HG03095 (cell line): ENCODE measurements around the gene LEMD3.

Source experiments
- ATAC-seq: cut with Tn5 transposase; IDR thresholded peaks from one replicate; pipeline ENCODE4 v1.9.1; 2021; ENCODE audit warnings: moderate library complexity; ENCODE audit not compliant: unreplicated experiment

Gene LEMD3

DNA sequence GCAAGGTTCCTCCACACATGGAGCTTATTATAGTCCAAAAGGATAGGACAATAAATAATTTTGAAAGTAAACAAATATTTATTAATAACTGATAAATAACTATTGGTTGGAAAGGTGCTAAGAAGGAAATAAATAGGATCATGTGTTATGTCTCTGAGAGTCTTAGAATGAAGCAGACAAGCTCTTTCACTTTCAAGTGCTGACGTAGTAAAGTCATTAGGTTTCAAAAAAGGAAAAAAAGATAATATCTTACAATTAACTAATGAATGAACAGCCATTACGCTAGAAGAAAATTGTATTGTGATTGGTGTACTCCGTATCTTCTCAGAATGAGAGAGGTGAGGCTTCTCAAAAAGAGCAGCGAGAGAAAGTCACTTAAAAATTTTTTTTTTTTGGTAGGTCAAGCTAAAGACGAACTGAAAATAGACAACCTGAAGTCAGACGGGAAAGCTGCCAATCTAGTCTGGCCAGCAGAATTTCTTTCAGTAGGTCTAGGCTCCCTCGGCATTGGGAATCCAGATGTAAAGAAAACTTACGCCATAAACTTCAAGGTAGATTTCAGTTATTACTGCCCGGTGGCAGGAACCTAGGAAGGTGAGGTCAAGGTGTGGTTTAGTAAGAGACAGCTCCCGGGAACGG is 583 bp upstream of the LEMD3 start:
- ATAC-seq: no peak

DNA sequence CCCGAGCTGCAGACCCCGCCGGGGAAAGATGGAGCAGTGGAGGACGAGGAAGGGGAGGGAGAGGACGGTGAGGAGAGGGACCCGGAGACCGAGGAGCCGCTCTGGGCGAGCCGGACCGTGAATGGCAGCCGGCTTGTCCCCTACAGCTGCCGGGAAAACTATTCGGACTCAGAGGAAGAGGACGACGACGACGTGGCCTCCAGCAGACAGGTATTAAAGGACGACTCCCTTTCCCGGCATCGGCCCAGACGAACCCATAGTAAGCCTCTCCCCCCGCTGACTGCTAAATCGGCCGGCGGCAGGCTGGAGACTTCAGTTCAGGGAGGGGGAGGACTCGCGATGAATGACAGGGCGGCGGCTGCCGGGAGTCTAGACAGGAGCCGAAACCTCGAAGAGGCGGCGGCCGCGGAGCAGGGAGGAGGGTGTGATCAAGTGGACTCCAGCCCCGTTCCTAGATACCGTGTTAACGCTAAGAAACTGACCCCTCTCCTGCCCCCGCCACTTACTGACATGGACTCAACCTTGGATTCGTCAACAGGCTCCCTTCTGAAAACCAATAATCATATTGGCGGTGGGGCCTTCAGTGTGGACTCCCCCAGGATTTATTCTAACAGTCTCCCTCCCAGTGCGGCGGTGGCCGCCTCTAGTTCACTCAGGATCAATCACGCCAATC is 962 bp downstream of the LEMD3 start:
- peak; percentile 56 for ATAC-seq

DNA sequence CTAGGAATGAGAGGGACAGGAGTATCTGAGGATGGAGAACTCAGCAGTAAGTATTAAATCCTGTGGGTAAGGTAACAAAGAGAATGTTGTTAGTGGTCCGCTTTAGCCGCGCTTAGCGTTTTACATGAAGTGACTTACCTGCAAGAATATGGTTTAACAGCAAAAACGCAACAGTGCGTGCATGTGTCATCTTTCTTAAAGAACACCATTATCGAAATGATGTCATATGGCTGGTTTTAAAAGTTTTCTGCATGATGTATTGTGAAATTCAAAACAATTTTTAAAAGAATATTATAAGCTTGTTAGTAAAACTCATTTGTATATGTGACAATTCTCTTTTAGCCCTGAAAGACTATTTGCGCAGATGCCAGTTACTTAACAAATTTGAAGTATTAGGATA is 1.7 kb downstream of the LEMD3 start:
- ATAC-seq: no peak

DNA sequence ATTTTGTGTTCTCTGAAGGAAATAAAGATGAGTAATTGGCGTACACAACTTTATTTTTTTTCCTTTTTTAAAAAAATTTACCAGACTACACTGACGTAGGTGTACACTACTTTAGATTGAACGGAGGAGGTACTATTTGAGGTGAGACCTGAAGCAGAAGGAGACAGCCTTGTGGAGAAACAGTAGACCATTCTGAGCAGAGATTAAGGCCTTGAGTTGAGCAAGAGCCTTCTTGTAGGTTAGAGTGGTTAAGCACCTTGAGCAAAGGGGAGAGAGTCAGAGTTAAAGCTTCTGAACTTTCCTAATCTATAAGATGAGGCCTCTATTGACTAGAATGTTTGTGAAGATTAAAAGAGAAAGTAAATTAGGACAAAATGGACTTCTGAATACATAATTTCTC is 2.5 kb downstream of the LEMD3 start:
- no peak for ATAC-seq

DNA sequence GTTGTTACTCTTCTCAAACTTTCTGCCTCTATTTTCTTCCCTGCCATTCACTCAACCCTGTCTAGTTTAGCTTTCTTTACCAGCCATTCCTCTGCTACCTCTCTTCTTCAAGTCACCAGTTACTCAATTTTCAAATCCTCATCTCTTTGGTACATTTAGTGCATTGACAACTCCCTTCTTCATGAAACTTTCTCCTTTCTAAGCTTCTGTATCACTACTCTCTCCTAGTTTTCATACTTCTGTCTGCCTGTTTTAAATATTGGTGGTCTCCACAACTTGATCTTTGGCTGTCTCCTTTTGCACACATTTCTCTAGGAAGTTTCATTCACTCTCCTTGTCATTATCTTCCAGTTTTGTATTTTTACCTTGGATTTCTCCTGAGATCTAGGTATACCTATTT is 6.0 kb downstream of the LEMD3 start:
- ATAC-seq: no peak

DNA sequence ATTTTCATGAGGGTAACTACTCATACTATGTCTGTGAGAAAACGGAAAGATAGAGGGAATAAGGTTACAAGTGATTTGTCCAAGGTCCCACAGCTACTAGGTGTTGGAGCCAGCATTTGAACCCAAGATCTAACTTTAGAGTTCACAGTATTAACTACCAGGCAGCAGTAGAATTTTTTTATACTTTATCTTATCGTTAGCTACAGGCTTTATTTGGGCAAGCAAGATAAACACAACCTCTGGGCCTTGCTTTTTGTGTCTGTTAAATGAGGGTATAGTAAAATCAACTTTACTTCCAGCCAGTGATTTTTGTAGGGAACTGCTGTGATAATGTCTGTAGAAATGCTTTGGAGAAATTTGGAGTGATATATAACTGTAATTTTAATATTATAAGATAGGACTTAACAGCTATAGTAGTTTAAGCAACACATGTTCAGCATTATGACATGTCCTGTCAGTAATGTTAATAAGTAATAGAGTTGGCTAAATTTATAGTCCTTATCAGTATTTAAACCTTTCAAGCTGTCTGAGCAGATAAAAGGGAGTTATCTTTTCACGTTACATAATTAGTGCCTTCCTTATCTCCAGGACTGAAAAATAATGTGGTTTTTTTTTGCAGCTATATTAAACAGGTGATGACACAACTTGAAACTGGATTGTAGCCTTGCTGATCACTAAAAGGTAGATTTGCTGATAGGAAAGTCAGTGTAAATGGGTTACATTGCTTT is 12.8 kb downstream of the LEMD3 start:
- ATAC-seq: no peak

DNA sequence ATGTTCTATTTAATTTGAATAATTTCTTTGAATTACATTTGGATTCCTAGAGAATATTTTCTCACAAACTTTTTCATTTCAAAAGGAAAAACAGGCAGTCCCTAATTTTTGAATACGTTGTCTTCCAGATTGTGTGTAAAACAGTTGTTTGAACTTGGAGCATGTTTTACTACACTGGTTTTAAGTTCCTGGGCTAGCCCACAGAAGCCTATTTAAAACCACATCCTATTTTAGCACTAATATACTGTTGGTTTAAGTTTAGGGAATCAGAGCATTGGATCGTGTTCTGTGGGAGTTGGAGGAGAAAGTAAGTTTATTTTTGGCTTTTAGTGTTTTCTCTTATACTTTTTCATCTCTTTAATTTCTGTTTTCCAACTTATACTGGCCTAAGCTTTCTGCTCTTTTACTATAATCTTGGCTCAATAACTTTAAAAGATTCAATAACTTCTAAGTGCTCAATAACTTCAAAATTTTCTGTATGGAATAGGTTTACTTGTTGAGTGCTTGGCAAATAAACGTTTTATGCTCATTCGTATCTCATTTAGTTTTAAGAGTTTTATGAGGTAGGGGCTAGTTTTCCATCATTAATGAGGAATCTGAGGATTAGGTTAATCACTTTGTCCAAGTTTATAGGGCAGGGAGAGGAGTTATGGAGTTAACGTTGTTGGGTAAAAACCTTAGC is 14.9 kb downstream of the LEMD3 start:
- no peak for ATAC-seq

DNA sequence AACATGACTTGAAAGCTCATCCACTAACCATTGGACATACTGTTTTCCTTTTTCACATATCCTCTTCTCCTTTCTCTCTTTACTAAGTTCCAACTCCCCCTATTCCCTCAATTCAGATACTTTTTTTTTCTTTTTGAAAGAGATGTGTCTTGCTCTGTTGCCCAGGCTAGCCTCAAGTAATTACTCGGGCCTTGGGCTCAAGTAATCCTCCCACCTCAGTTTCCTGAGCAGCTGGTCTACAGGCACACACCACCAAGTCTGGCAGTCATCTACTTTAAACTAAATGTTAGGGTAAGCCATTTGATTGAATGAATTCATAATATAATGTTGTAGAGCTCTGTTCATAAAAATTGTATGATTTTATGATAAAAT is 15.5 kb downstream of the LEMD3 start:
- no peak for ATAC-seq

DNA sequence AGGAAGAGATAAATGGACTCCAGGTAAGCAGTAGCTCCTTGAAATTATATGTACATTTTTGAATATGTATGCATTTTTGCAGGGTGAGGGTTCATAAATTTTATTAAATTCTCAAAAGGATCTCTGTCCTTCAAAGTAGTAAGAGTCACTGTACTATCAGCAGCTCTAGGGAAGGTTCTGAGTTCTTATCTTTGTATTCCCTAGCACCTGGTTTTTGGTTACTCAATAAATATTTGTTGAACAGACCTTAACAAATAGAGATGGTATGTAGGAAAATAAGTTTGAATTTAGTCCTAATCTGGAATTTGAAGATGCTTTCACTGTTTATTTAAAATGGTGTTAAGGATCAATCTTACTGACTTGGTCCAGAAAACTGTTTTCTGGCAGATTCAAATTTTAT is 18.3 kb downstream of the LEMD3 start:
- ATAC-seq: no peak

DNA sequence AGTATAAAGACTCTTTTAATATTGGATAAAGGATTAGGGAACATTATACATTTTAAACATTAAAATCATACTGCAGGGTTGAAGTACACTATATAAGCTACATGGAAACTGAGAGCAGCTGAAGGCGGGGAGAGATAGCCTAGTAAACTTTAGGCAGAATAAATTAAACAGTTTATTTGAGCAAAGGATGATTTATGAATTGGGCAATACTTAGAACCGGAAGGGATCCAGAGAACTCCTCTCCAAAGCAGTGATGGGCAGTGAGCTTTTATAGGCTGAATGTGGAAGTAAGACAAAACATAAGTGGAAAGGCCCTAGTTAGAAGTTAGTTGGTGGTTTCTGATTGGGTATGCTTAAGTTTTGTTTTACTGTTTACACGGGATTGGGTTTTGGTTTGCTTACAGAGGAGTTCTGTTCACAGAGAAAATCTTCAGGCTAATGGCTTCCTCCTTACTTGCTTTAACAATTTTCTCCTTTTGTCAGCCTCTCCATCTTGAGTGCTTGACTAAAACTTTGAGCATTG is 18.9 kb downstream of the LEMD3 start:
- ATAC-seq: peak; percentile 41

DNA sequence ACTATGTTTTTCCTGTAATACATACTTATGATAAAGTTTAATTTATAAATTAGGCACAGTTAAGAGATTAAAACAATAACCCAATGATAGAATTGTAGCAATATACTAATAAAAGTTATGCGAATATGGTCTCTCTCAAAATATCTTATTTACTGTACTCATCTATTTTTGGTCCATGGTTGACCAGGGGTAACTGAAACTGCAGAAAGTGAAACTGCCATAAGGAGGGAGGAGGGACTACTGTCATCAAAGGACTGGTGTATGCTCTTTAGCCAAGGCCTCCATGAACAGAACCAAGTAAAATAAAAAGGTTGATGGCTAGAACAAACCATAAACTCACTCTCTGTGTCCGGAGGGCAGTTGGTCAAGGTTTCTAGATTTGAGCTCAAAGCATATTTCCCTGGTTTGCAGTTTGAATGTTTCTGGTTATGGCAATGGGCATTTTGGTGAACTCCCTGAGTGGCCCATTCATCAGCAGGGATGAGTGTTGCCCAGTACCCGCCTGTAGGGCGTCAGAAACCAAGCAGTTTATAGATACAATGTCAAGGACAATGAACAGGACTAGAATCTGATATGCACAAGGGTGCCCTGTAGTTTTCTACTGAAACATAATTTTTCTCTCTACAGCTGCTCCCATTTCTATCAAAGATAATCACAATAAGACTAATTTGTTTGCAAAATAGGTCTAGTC is 19.8 kb downstream of the LEMD3 start:
- peak; percentile 93 for ATAC-seq

DNA sequence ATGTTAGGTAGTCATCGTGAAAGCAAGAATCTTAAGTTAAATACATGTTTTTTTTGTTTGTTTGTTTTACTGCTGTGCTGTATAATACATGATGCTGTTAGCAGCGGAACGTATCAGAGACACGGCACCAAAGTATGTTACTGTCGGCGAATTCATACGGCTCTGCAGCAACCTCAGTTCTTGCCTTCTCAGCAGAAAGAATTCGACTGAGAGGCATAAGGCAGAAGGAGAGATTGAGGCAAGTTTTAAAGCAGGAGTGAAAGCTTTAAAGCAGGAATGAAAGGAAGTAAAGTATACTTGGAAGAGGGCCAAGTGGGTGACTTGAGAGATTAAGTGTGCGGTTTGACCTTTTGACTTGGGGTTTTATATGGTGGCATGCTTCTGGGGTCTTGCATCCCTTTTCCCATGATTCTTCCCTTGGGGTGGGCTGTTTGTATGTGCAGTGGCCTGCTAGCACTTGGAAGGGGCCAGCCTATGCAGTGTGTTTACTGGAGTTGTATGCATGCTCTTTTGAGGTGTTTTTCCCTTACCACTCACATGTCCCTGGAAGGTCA is 23.7 kb downstream of the LEMD3 start:
- no peak for ATAC-seq

DNA sequence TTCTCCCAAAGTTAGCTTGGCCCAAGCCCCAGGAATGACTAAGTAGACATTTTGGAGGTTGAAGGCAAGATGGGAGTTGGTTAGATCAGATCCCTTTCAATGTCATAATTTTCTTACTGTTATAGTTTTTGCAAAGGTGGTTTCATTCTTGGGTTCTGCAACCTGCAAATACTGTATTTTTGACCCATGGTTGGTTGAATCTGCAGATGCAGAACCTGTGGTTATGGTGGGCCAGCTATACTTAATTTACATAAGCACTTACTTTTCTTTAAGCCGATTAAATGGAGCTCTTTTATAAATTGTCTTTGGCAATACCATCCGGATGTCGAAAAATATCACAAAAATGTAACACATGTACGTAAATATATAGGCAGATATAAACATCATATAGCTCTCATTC is 25.6 kb downstream of the LEMD3 start:
- ATAC-seq: no peak

DNA sequence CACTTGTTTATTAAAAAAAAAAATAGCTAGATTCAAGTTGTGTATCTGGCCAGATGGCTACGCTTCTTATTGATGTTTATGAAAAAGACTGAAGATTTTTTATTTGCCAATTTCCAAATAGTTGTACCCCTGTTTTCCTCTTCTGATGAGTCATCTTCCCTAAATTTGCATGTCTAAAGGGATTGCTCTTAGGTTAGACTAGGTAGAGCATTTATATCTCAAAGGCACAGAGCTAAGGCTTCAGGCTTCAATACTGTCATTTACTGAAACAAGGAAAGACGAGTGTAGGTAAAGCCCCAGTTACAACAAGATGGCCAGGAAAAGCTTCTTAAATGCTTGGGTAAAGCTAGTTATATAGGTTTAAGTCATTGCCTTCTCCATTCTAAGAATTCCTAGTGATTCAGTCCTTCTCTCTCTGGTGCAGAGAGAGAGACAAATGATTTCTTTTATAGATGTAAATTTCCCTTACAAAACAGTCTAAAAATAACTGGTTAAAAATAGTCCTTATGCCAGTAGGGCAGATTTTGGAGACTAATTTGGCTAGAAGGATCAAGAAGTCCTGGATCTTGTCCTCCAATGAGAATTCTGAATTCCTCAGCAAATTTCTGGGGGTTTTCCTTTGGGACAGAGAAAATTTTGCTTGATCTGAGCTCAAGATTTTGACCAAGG is 26.1 kb downstream of the LEMD3 start:
- no peak for ATAC-seq

DNA sequence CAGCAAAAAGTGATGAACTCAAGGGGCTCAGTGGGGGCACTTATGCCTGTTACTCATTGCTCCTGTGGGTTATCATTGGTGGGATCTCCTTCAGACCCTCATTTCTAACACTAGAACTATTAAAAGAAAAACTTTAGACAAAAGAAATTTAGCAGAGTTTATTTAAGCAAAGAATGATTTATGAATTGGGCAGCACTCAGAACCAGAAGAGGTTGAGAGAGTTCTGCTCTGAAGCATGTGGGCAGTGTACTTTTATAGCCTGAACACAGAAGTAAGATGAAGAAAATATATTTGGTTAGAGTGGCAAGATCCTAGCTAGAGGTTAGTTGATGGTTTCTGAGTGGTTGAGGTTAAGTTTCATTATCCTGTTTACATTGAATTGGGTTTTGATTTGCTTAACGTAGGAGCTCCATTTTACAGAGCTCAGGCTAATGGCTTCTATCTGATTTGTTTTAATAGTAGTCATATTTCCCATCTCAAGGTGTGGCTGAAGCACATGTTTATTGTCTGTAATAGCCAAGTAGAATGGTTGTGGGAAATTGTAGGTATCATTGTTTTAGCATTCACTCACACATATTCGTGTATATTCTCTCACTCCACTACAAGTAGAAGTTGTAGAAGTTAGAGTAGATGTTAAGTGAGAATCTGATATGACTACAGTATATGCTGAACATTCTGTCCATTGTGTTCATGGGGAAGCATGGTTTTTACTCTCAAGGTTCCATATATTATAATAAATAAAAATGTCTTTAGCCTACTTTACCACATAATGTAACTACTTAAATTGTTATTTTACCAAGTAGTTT is 27.6 kb downstream of the LEMD3 start:
- ATAC-seq: no peak

DNA sequence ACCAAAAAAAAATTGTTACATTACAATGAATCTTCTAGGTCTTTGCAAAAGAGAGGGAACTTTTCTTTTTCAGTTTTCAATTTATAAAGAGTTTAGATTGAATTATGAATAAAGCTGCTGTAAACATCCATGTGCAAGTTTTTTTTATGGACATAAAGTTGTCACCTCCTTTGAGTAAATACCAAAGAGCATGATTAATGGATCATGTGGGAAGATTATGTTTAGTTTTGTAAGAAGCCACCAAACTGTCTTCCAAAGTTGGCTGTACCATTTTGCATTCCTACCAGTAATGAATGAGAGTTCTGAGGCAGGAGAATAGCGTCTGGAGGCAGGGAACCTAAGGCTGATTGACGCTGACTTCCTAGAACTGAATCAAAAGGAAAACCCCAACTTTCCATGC is 30.2 kb downstream of the LEMD3 start:
- ATAC-seq: no peak

DNA sequence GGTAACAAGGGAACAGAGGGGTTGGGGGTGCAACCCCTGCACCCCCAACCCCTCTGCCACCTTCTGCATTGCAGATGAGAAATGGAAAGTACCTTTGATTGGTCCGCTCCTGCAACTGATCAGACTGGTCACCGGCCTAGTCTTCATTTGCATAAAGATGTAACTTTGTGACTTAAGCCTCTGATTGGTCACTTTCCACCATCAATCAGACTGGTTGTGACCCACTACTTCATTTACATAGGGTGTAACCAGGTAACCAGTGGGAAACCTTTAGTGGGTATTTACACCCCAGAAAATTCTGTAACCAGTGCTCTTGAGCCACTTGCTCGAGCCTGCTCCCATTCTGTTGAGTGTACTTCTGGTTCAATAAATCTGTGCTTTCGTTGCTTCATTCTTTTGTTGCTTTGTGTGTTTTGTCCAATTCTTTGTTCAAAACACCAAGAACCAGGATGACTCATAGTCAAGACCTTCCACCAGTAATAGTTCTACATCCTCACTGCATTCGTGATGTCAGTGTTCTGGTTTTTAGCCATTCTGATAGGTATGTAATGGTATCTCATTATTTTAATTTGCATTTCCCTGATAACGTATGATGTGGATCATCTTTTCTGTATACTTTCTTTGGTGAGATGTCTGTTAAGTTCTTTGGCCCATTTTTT is 30.8 kb downstream of the LEMD3 start:
- no peak for ATAC-seq

DNA sequence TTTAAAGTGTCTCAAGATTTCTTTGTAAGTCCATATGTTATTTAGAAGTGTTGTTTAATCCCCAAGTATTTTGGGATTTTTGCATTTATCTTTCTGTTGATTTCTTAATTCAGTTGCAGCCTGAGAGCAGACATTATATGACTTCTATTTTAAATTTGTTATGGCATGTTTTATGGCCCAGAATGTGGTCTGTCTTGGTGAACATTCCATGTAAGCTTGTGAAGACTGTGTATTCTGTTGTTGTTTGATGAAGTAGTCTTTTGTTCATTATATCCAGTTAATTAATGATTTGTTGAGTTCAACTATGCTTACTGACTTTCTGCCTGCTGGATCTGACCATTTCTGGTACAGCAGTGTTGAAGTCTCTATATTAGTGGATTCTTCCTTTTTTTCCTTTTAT is 34.0 kb downstream of the LEMD3 start:
- ATAC-seq: no peak
